Loucy (cell line): ENCODE results near the gene CLK2.
A peak's percentile ranks its signal among the peaks of the same experiment; 100 is the strongest.

Experiments used
- H2AFZ ChIP-seq: fragments of 200-600 bp; sonication (generic); 2 replicates; pipeline ENCODE4 v1.6.0; 2016; ENCODE audit warnings: antibody characterized with exemption, mild to moderate bottlenecking, low read length, moderate library complexity
- H3F3A ChIP-seq: fragments of 200-600 bp; 2 replicates; pipeline ENCODE4 v1.6.0; 2016; ENCODE audit warnings: antibody characterized with exemption, low read depth, mild to moderate bottlenecking
- H3K27me3 ChIP-seq: fragments of 200-600 bp; sonication (generic); 2 replicates; pipeline ENCODE4 v1.6.1; 2014; ENCODE audit warnings: low read length, mild to moderate bottlenecking; ENCODE audit not compliant: insufficient read depth, poor library complexity, severe bottlenecking
- H3K36me3 ChIP-seq: fragments of 200-600 bp; sonication (generic); 2 replicates; pipeline ENCODE4 v1.6.1; 2016; ENCODE audit warnings: low read length; ENCODE audit not compliant: insufficient read depth
- H3K4me1 ChIP-seq: fragments of 200-600 bp; sonication (generic); 2 replicates; pipeline ENCODE4 v1.5.1; 2014; ENCODE audit warnings: low read length, mild to moderate bottlenecking; ENCODE audit not compliant: insufficient read depth, poor library complexity, severe bottlenecking
- H3K4me2 ChIP-seq: fragments of 200-600 bp; sonication (generic); 2 replicates; pipeline ENCODE4 v1.6.0; 2014; ENCODE audit warnings: antibody characterized with exemption, low read length, low read depth, mild to moderate bottlenecking; ENCODE audit not compliant: poor library complexity, severe bottlenecking
- H3K4me3 ChIP-seq: fragments of 200-600 bp; sonication (generic); 2 replicates; pipeline ENCODE4 v1.5.1; 2014; ENCODE audit warnings: low read length, mild to moderate bottlenecking, mixed read lengths; ENCODE audit not compliant: poor library complexity, severe bottlenecking
- H3K79me2 ChIP-seq: fragments of 200-600 bp; sonication (generic); 2 replicates; pipeline ENCODE4 v1.6.1; 2014; ENCODE audit warnings: low read length; ENCODE audit not compliant: insufficient read depth
- H3K9ac ChIP-seq: fragments of 200-600 bp; sonication (generic); 2 replicates; pipeline ENCODE4 v1.6.0; 2014; ENCODE audit warnings: mild to moderate bottlenecking, low read depth, low read length, moderate library complexity; ENCODE audit not compliant: poor library complexity, severe bottlenecking
- H3K9me2 ChIP-seq: fragments of 200-600 bp; sonication (generic); replicated peaks from 2 replicates; pipeline ENCODE4 v1.6.1; 2016; ENCODE audit warnings: low read depth, low read length, mixed read lengths
- H3K9me3 ChIP-seq: fragments of 200-600 bp; sonication (generic); 2 replicates; pipeline ENCODE4 v1.6.1; 2014; ENCODE audit warnings: mild to moderate bottlenecking, antibody characterized with exemption, low read length, low read depth; ENCODE audit not compliant: insufficient read depth
- H4K20me1 ChIP-seq: fragments of 200-600 bp; sonication (generic); 2 replicates; pipeline ENCODE4 v1.6.0; 2014; ENCODE audit warnings: antibody characterized with exemption, low read length, mild to moderate bottlenecking; ENCODE audit not compliant: insufficient read depth, poor library complexity, severe bottlenecking
- EZH2phosphoT487 ChIP-seq: fragments of 200-600 bp; IDR thresholded peaks from 2 replicates; pipeline ENCODE4 v1.6.1; 2018; ENCODE audit warnings: antibody characterized with exemption, mild to moderate bottlenecking, moderate library complexity, borderline replicate concordance
- TF ChIP-seq, protein P1 (sequence below): fragments of 200-600 bp; sonication (generic); conservative IDR thresholded peaks from 2 replicates; pipeline ENCODE4 v1.5.1; 2014; ENCODE audit warnings: mild to moderate bottlenecking, antibody characterized with exemption, low read length

CLK2 gene

DNA sequence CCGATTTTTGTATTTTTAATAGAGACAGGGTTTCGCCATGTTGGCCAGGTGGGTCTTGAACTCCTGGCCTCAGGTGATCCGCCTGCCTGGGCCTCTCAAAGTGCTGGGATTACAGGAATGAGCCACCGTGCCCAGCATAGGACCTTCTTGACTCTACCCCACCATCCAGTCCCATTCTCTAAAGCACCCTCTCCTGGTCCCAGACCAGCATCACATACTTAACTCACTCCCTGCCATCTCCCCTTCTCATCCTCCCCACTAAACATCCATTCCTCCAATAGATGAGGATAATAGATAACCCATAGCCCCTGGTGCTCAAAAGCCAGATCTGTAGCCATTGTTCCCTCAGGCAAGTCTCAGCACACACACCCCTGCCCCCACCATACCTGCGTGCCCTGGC is 20.1 kb downstream of the CLK2 start:
- Histone ChIP-seq H3K4me2 (peak overlapping the region; percentile 85), H4K20me1 (no peaks in the 10 kb centered on the region), H3K27me3 (no peaks in the 10 kb centered on the region), H3K9me2 (no peaks in the 10 kb centered on the region), H3K36me3 (no peaks in the 10 kb centered on the region), H3K79me2 (peaks cover 9% of the 10 kb centered on the region; the same call in 1 of the 2 replicates), H2AFZ (no peak overlapping the region), H3F3A (no peaks in the 10 kb centered on the region; the same call in 1 of the 2 replicates), H3K9me3 (no peaks in the 10 kb centered on the region), H3K9ac (peak overlapping the region; percentile 77), H3K4me1 (peaks cover 26% of the 10 kb centered on the region), H3K4me3 (peak overlapping the region; percentile 79)
- TF ChIP-seq, protein P1, sequence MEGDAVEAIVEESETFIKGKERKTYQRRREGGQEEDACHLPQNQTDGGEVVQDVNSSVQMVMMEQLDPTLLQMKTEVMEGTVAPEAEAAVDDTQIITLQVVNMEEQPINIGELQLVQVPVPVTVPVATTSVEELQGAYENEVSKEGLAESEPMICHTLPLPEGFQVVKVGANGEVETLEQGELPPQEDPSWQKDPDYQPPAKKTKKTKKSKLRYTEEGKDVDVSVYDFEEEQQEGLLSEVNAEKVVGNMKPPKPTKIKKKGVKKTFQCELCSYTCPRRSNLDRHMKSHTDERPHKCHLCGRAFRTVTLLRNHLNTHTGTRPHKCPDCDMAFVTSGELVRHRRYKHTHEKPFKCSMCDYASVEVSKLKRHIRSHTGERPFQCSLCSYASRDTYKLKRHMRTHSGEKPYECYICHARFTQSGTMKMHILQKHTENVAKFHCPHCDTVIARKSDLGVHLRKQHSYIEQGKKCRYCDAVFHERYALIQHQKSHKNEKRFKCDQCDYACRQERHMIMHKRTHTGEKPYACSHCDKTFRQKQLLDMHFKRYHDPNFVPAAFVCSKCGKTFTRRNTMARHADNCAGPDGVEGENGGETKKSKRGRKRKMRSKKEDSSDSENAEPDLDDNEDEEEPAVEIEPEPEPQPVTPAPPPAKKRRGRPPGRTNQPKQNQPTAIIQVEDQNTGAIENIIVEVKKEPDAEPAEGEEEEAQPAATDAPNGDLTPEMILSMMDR = peak; percentile 41; the same call in 1 of the 2 replicates
- no peak for TF ChIP-seq EZH2phosphoT487

DNA sequence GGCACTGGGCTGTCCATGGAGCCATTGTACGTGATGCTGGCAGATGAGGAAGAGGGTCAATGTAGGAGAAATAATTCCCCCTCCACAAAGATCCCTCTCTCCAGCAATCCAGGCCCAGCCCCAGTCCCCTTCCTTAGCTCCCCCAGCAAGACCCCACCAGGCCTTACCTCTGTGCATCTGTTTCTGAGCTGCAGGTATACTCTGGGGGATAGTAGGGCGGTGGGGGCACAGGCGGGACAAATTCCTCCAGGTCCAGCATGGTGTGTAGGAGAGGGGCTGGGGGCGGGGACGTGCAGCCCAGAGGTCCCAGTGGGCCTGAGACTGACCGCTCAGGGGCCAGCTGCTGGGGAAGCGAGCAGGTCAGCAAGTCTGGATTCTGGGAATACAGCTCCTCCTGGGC is 21.7 kb downstream of the CLK2 start:
- Histone ChIP-seq H3K79me2 (peaks cover 9% of the 10 kb centered on the region; the same call in 1 of the 2 replicates), H3K36me3 (no peaks in the 10 kb centered on the region), H3F3A (no peaks in the 10 kb centered on the region; the same call in 1 of the 2 replicates), H3K27me3 (no peaks in the 10 kb centered on the region), H3K9me2 (no peaks in the 10 kb centered on the region), H3K9ac (peak overlapping the region; percentile 55), H2AFZ (no peak overlapping the region), H3K4me1 (peaks cover 26% of the 10 kb centered on the region), H3K9me3 (no peaks in the 10 kb centered on the region), H3K4me3 (no peak overlapping the region), H3K4me2 (peak overlapping the region; percentile 76), H4K20me1 (no peaks in the 10 kb centered on the region)
- no peak for TF ChIP-seq EZH2phosphoT487

DNA sequence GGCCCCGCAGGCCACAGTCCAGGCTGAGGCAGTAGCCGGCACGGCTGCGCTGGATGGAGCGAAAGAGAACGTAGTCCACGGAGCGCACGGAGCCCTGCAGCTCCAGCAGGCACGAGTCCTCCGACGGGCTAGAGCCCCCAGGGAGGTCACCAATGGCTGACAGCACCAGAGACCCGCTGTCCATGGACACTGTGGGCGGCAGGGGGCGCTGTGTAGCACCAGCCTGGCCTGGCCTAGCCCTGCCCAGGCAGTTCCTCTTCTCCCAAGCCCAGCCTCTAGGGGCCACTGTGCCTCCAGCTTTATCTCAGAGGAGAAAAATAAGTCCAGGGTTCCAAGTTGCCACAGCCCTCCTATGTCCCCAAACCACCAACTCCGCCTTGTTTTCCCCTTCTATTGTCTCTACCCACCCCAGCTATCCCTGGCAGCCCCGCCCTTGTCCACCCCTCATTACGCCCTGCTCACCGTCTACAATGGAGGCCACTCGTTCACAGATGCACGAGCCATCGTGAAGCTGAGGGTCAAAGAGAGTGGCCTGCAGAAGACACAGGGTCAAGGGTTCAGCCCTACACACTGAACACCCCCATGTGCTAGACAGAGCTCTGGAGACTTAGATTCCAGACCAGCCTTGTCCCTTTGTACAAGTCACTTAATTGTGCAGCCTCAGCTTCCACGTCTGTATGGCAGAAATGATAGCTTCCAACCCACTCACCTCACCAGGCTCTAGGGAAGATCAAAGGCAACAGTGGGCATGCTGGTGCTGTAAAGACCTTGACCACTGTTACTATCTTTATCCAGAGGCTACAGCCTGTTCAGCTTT is 22.5 kb downstream of the CLK2 start:
- H2AFZ ChIP-seq = peak overlapping the region; percentile 83
- H3K79me2 ChIP-seq = peaks cover 9% of the 10 kb centered on the region; the same call in 1 of the 2 replicates

More for the DNA sequence above, 22.5 kb downstream of the CLK2 start:
- Histone ChIP-seq H3K4me3 (peak overlapping the region; percentile 71), H3K9me3 (no peaks in the 10 kb centered on the region), H4K20me1 (no peaks in the 10 kb centered on the region), H3K4me2 (peak overlapping the region; percentile 76), H3K4me1 (peaks cover 26% of the 10 kb centered on the region), H3K36me3 (no peaks in the 10 kb centered on the region), H3K27me3 (no peaks in the 10 kb centered on the region), H3F3A (no peaks in the 10 kb centered on the region), H3K9ac (peak overlapping the region; percentile 55), H3K9me2 (no peaks in the 10 kb centered on the region)
- TF ChIP-seq, protein P1 = peak; percentile 100
- TF ChIP-seq EZH2phosphoT487 = no peak
